Natural killer cell (primary cell): ENCODE data around the gene KIRREL3. TPM values are rescaled to one million over a fixed set of nuclear protein-coding genes. Genes with fewer than 3 reads are reported as not detected.

Source experiments
- ATAC-seq, 3 donors: fragments of 150-1000 bp in 2 of 3; fragments of 200-7000 bp in 1 of 3; cut with Tn5 transposase; 1 replicate in 1 of 3; 2 replicates in 2 of 3; pipeline ENCODE4 v1.10.0; 2021; ENCODE audit warnings: mild to moderate bottlenecking in 2 of 3, moderate library complexity in 2 of 3
- DNase-seq, 2 donors: peaks; one replicate each; pipeline versions ENCODE4 v3.0.0 to v3.0.0-alpha.2; 2013 to 2021; ENCODE audit warnings: mixed read lengths in 1 of 2
- H3K27ac ChIP-seq: one replicate; pipeline ENCODE4 v1.5.1; 2013; ENCODE audit warnings: mild to moderate bottlenecking, low read length
- H3K27me3 ChIP-seq: one replicate; pipeline ENCODE4 v1.6.1; 2013; ENCODE audit warnings: low read length; ENCODE audit not compliant: control insufficient read depth, insufficient read depth
- H3K36me3 ChIP-seq: one replicate; pipeline ENCODE4 v1.6.1; 2013; ENCODE audit warnings: low read length; ENCODE audit not compliant: control insufficient read depth, insufficient read depth
- H3K4me1 ChIP-seq: one replicate; pipeline ENCODE4 v1.6.1; 2013; ENCODE audit warnings: low read length; ENCODE audit not compliant: control insufficient read depth, insufficient read depth
- H3K4me3 ChIP-seq: one replicate; pipeline ENCODE4 v1.5.1; 2013; ENCODE audit warnings: low read length
- H3K9me3 ChIP-seq: one replicate; pipeline ENCODE4 v1.6.1; 2013; ENCODE audit warnings: low read length; ENCODE audit not compliant: control insufficient read depth, insufficient read depth
- H3K27ac Mint-ChIP-seq, 2 donors: one replicate each; pipeline ENCODE4 v1.8.0; 2022; ENCODE audit warnings: mild to moderate bottlenecking in 2 of 2, mixed read lengths in 2 of 2, moderate library complexity in 1 of 2
- H3K27me3 Mint-ChIP-seq, 2 donors: one replicate each; pipeline ENCODE4 v1.8.0; 2022; ENCODE audit warnings: low read depth in 2 of 2, mixed read lengths in 2 of 2
- H3K36me3 Mint-ChIP-seq: one replicate; pipeline ENCODE4 v1.8.0; 2022; ENCODE audit warnings: mixed read lengths
- H3K4me1 Mint-ChIP-seq, 2 donors: one replicate each; pipeline ENCODE4 v1.8.0; 2022; ENCODE audit warnings: mixed read lengths in 2 of 2
- H3K4me3 Mint-ChIP-seq: one replicate; pipeline ENCODE4 v1.8.0; 2022; ENCODE audit warnings: mild to moderate bottlenecking, moderate library complexity, mixed read lengths
- H3K9me3 Mint-ChIP-seq, 2 donors: one replicate each; pipeline ENCODE4 v1.8.0; 2022; ENCODE audit warnings: mixed read lengths in 2 of 2
- CTCF ChIP-seq: fragments of 200-600 bp; IDR thresholded peaks from one replicate; pipeline ENCODE4 v1.8.0; 2022; ENCODE audit warnings: antibody characterized with exemption
- WGBS: methylation state at CpG from one replicate; pipeline ENCODE4 v1.1.7; 2013; ENCODE audit warnings: missing lambda C conversion rate; ENCODE audit not compliant: insufficient coverage; 5-methylcytosine and 5-hydroxymethylcytosine counted together
- intact Hi-C: fragments of 100-400 bp; cut with micrococcal nuclease; formaldehyde crosslinking; loops from one replicate; pipeline ENCODE4 v1.14.2; 2022
- total RNA-seq, 4 donors: library from RNA; stranded (reverse); fragments of 120-200 nt in 1 of 4; gene quantifications; one replicate each; pipeline versions ENCODE4 v1.2.3 to v1.2.4, GENCODE V29; 2013 to 2022

The KIRREL3 gene
- total RNA-seq, 3 donors from 2014 or later (not counting 1 experiment from before 2014, with no cell fraction given) = not detected

DNA sequence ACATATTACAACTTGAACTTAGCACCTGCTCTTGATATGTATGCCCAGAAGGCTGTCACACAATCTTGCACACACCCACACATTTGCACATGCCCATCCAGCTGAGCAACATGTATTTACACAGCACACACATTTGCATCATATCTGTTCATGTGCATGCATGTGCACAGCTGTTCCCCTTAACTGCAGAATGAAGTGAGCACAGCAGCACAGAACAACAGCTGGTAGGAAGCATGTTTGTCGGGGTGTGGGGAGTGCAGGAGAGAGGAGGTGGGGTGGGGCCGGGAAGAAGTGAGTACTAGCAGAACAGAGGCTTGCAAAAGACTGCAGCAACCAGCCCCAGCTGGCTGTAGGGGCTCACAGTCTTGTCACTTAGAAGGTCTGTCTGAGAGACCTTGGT is 296.5 kb downstream of the KIRREL3 start:
- no peaks in the 10 kb centered on the region for H3K9me3 ChIP-seq
- ATAC-seq (no peak), DNase-seq (no peak)
- H3K4me1 ChIP-seq = no peaks in the 10 kb centered on the region
- Mint-ChIP-seq H3K27ac (no peak overlapping the region), H3K27me3 (peaks cover 5 to 22% of the 10 kb centered on the region in 2 donors), H3K9me3 (no peaks in the 10 kb centered on the region), H3K4me1 (no peaks in the 10 kb centered on the region), H3K36me3 (no peaks in the 10 kb centered on the region), H3K4me3 (no peak overlapping the region)
- intact Hi-C loops = no loop called here
- H3K27me3 ChIP-seq = no peaks in the 10 kb centered on the region
- no peaks in the 10 kb centered on the region for H3K36me3 ChIP-seq
- H3K4me3 ChIP-seq = no peak overlapping the region
- no peak for TF ChIP-seq CTCF
- WGBS = 50% methylated on average over 2 of the region's 2 CpGs
- no peak overlapping the region for H3K27ac ChIP-seq

DNA sequence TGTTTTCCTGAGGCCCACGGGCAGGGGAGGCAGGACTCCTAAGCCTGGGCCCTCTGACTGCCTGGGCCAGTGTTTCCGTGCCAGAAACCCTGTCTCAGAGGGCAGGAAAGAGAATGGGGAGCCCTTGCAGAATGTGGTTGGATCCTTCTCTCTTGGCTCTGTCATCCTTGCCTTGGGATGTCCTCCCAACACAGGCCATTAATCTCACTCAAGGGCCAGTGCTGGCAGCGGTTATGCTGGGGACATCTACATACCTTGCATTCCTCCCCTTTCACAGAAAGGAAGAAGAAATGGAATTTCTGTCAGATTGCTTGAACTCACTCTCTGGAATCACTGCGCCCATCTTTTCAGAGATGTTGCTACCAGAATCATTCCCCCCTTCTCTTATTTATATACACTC is 296.9 kb downstream of the KIRREL3 start:
- intact Hi-C loops = no loop called here
- Histone ChIP-seq H3K27ac (no peak overlapping the region), H3K9me3 (no peaks in the 10 kb centered on the region), H3K4me3 (no peak overlapping the region), H3K36me3 (no peaks in the 10 kb centered on the region), H3K4me1 (no peaks in the 10 kb centered on the region), H3K27me3 (no peaks in the 10 kb centered on the region)
- WGBS = 82% methylated on average over 4 of the region's 4 CpGs
- ATAC-seq (no peak), DNase-seq (no peak)
- H3K4me1 Mint-ChIP-seq = no peaks in the 10 kb centered on the region
- no peak overlapping the region for H3K4me3 Mint-ChIP-seq
- H3K27me3 Mint-ChIP-seq = peaks cover 2 to 18% of the 10 kb centered on the region in 2 donors
- no peak for TF ChIP-seq CTCF
- no peaks in the 10 kb centered on the region for H3K9me3 Mint-ChIP-seq
- no peaks in the 10 kb centered on the region for H3K36me3 Mint-ChIP-seq
- H3K27ac Mint-ChIP-seq = no peak overlapping the region

DNA sequence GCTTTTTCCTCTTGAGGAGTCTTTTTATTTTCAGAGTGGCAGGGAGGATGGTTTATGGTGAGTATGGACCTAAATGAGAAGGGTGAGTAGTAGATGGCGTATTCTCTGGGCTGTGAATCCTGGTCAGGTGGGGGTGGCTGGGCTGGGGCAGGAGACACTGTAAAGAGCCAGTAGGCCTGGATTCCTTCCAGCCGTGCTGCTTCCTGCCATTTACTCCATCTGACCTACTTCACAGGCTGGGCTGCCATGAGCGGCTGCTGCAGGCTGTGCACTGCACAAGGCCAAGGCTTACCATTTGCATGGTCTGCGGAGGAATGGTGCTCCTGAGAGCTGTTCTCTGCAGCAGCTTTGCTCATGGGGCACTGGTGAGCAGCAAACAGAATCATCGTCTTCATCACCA is 297.6 kb downstream of the KIRREL3 start:
- H3K4me3 ChIP-seq = no peak overlapping the region
- H3K36me3 ChIP-seq = no peaks in the 10 kb centered on the region
- Mint-ChIP-seq H3K27me3 (peaks cover 3 to 11% of the 10 kb centered on the region in 2 donors), H3K4me3 (no peak overlapping the region), H3K4me1 (no peaks in the 10 kb centered on the region), H3K36me3 (no peaks in the 10 kb centered on the region), H3K9me3 (no peaks in the 10 kb centered on the region), H3K27ac (no peak overlapping the region)
- no peaks in the 10 kb centered on the region for H3K4me1 ChIP-seq
- H3K27me3 ChIP-seq = no peaks in the 10 kb centered on the region
- no peak for ATAC-seq
- no peak for TF ChIP-seq CTCF
- no peak for DNase-seq
- 92% methylated on average over 5 of the region's 5 CpGs for whole genome bisulfite sequencing
- intact Hi-C loops = no loop called here
- H3K9me3 ChIP-seq = no peaks in the 10 kb centered on the region
- no peak overlapping the region for H3K27ac ChIP-seq

- ATAC-seq = no peak
- H3K9me3 Mint-ChIP-seq = no peaks in the 10 kb centered on the region
- no peak for TF ChIP-seq CTCF
- peaks cover 4 to 7% of the 10 kb centered on the region in 2 donors for H3K27me3 Mint-ChIP-seq
- Histone ChIP-seq H3K4me1 (no peaks in the 10 kb centered on the region), H3K4me3 (no peak overlapping the region), H3K36me3 (no peaks in the 10 kb centered on the region), H3K9me3 (no peaks in the 10 kb centered on the region), H3K27ac (no peak overlapping the region), H3K27me3 (no peaks in the 10 kb centered on the region)
- H3K36me3 Mint-ChIP-seq = no peaks in the 10 kb centered on the region
- no peak for DNase-seq
- H3K4me3 Mint-ChIP-seq = no peak overlapping the region
- no peaks in the 10 kb centered on the region for H3K4me1 Mint-ChIP-seq
- H3K27ac Mint-ChIP-seq = no peak overlapping the region
- 75% methylated on average over 7 of the region's 7 CpGs for WGBS
- intact Hi-C loops = no loop called here
Measured at GRCh38 chr11:126702165-126702720, 298.3 kb downstream of the KIRREL3 start.
